GM23248 (cell line): ENCODE data around the gene ACACB.

Source experiments
- EZH2 ChIP-seq: fragments of 200-600 bp; sonication (generic); IDR thresholded peaks from 2 replicates; pipeline ENCODE4 v1.6.1; 2018; ENCODE audit warnings: antibody characterized with exemption, mild to moderate bottlenecking; ENCODE audit not compliant: insufficient read depth, poor library complexity, severe bottlenecking
- EZH2phosphoT487 ChIP-seq: fragments of 200-600 bp; sonication (generic); IDR thresholded peaks from 2 replicates; pipeline ENCODE4 v1.6.1; 2018; ENCODE audit warnings: antibody characterized with exemption, moderate library complexity, mild to moderate bottlenecking, low read depth; ENCODE audit not compliant: insufficient read depth

DNA sequence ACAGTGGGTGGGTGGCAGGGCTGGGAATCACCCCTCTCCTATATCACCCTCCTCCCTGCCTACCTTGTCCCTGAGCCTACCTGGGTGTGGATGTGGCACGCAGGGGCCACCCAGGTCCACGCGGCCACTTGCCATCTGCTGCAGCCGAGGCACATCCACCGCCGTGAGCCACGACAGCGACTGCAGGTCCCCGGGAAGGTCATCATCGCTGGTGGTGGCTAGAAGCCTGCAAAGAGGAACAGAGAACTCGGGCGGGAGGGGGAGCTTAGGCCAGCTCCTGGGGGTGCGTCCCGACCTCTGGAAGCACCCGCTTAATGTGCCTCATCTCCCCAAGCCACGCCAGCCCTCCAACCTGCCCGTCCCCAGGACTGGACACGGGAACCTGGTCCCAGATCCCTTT is 173.7 kb downstream of the ACACB start:
- TF ChIP-seq EZH2 (no peak), EZH2phosphoT487 (no peak)
